K562 (cell line): ENCODE results near the gene FXYD4. TPM values are rescaled to one million over a fixed set of nuclear protein-coding genes. Genes with fewer than 3 reads are reported as not detected.
A peak's percentile ranks its signal among the peaks of the same experiment; 100 is the strongest.

Experiments
- EP300 ChIP-seq: IDR thresholded peaks from 2 replicates; pipeline ENCODE4 v1.6.1; 2012; ENCODE audit warnings: low read length, improper control_type of control experiment
- HIVEP1 ChIP-seq: fragments of 250-450 bp; sonication (Bioruptor Pico); IDR thresholded peaks from 2 replicates; pipeline ENCODE4 v1.4.0; 2020; ENCODE audit warnings: mild to moderate bottlenecking
- POLR2AphosphoS5 ChIP-seq: IDR thresholded peaks from 2 replicates; pipeline ENCODE4 v1.6.1; 2011; ENCODE audit warnings: mild to moderate bottlenecking, low read depth, low read length, moderate library complexity; ENCODE audit not compliant: control insufficient read depth, insufficient read depth
- POLR2G ChIP-seq: fragments of 200-400 bp; formaldehyde crosslinking; IDR thresholded peaks from 2 replicates; pipeline ENCODE4 v1.6.1; 2017; ENCODE audit warnings: low read depth, mild to moderate bottlenecking, antibody characterized with exemption, low read length, moderate library complexity
- PPARD ChIP-seq: fragments of 250-450 bp; sonication (Bioruptor Pico); IDR thresholded peaks from 2 replicates; pipeline ENCODE4 v1.8.0; 2022; ENCODE audit warnings: inconsistent platforms, mild to moderate bottlenecking, moderate library complexity
- STAG1 ChIP-seq: sonication (generic); formaldehyde crosslinking; IDR thresholded peaks from 2 replicates; pipeline ENCODE4 v1.5.0; 2020; ENCODE audit warnings: missing genetic modification reagents, borderline replicate concordance
- TBP ChIP-seq: optimal IDR thresholded peaks from 2 replicates; pipeline ENCODE3; 2011; ENCODE audit warnings: low read depth, low read length, improper control_type of control experiment
- ZNF316 ChIP-seq: fragments of 450-650 bp; IDR thresholded peaks from 2 replicates; pipeline ENCODE4 v1.6.1; 2016
- ZNF431 ChIP-seq: sonication (generic); formaldehyde crosslinking; IDR thresholded peaks from 2 replicates; pipeline ENCODE4 v1.8.0; 2022; ENCODE audit warnings: mild to moderate bottlenecking, missing genetic modification reagents
- ZNF778 ChIP-seq: fragments of 450-650 bp; formaldehyde crosslinking; IDR thresholded peaks from 2 replicates; pipeline ENCODE4 v1.4.0; 2020; ENCODE audit warnings: mild to moderate bottlenecking, moderate library complexity
- polyA plus RNA-seq, 8 experiments: library from polyadenylated mRNA; depleted of rRNA in 4 of 8; stranded (reverse) in 5 of 8; unstranded in 3 of 8; fragments of >200 nt; fragmentation: Nextera tagmentation in 2 of 8; fragmentation: Illumina TruSeq in 1 of 8; extraction: Ambion mirVana in 2 of 8; extraction: Trizol in 1 of 8; gene quantifications; 2 replicates each; pipeline versions ENCODE4 v1.2.1 to v1.2.3, GENCODE V29; 2011 to 2014; ENCODE audit warnings: inconsistent platforms in 1 of 8, missing spikeins in 1 of 8
- total RNA-seq, 7 experiments: library from RNA; depleted of rRNA in 6 of 7; stranded (reverse); fragments of >200 nt in 6 of 7; fragmentation: Illumina TruSeq in 2 of 7; extraction: Trizol in 2 of 7; gene quantifications; 2 replicates each; pipeline versions ENCODE4 v1.2.1 to v1.2.3, GENCODE V29; 2011 to 2021; ENCODE audit warnings: low replicate concordance in 1 of 7
- TF ChIP-seq, protein P1 (sequence below): sonication (generic); formaldehyde crosslinking; IDR thresholded peaks from 2 replicates; pipeline ENCODE4 v1.8.1; 2023; ENCODE audit warnings: mild to moderate bottlenecking, missing genetic modification reagents
- TF ChIP-seq, protein P2 (sequence below), 2 experiments: fragments of 450-650 bp in 1 of 2; sonication (generic) in 1 of 2; formaldehyde crosslinking; conservative IDR thresholded peaks; 2 replicates each; pipeline versions ENCODE4 v1.4.0 to v1.8.1; 2020 to 2022; ENCODE audit warnings: mild to moderate bottlenecking in 1 of 2, missing genetic modification reagents in 1 of 2
- TF ChIP-seq, protein P3 (sequence below): fragments of 250-450 bp; sonication (Bioruptor Pico); IDR thresholded peaks from 2 replicates; pipeline ENCODE4 v1.4.0; 2020
- TF ChIP-seq, protein P4 (sequence below): fragments of 450-650 bp; formaldehyde crosslinking; IDR thresholded peaks from 2 replicates; pipeline ENCODE4 v1.4.0; 2020; ENCODE audit warnings: mild to moderate bottlenecking, moderate library complexity
- TF ChIP-seq, protein P5 (sequence below): IDR thresholded peaks from 2 replicates; pipeline ENCODE4 v1.6.1; 2016; ENCODE audit warnings: missing genetic modification characterization, missing compliant biosample characterization
- TF ChIP-seq, protein P6 (sequence below): fragments of 450-650 bp; conservative IDR thresholded peaks from 2 replicates; pipeline ENCODE4 v1.6.1; 2016; ENCODE audit warnings: missing genetic modification characterization, low read depth, mild to moderate bottlenecking, missing compliant biosample characterization, moderate library complexity

Gene FXYD4
- total and polyA plus RNA-seq, 9 of the 15 experiments (the other 6 are each of a cell fraction or from before 2014, with no cell fraction given) = not detected

DNA sequence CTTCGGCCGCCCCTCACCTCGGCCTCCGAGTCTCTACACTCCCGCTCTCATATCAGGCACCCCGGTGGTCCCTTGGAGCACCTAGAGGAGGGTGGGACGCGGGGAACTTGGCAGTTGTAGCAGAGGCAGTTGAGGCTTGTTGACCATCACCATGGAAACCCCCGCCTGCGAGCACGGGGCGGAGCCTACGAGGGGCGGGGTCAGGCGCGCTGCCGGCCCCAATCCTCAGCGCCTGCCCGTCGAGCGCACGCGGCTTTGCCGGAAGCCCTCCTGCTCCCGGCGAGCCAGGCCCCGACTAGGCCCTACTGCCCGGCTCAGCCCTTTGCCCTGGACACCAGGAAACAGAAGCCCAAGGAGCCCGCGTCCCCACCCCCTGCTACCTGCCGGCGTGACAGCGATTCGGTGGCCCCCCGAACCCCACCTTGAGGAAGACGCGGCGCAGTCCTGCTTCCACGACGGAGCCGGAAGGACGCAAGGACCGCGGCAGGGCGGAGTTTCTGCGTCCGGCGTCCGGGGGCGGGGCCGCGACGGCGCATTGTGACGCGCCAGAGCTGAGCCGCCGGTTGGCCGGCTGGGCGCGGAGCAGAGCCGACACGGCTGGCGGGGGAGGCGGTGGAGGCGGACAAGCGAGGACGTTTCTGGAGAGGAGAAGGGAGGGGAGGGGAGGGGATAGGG, 37.4 kb downstream of the FXYD4 start, which contains the start of gene HNRNPF (continued):
- TF ChIP-seq, protein P1, sequence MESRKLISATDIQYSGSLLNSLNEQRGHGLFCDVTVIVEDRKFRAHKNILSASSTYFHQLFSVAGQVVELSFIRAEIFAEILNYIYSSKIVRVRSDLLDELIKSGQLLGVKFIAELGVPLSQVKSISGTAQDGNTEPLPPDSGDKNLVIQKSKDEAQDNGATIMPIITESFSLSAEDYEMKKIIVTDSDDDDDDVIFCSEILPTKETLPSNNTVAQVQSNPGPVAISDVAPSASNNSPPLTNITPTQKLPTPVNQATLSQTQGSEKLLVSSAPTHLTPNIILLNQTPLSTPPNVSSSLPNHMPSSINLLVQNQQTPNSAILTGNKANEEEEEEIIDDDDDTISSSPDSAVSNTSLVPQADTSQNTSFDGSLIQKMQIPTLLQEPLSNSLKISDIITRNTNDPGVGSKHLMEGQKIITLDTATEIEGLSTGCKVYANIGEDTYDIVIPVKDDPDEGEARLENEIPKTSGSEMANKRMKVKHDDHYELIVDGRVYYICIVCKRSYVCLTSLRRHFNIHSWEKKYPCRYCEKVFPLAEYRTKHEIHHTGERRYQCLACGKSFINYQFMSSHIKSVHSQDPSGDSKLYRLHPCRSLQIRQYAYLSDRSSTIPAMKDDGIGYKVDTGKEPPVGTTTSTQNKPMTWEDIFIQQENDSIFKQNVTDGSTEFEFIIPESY (CRISPR knock-in tag) = no peak
- TF ChIP-seq POLR2AphosphoS5 (peak; percentile 41; the same call in 1 of the 2 replicates), ZNF316 (no peak; the same call in none of the 2 replicates), ZNF778 (CRISPR knock-in tag) (no peak), STAG1 (peak; percentile 63; the same call in 1 of the 2 replicates), HIVEP1 (CRISPR knock-in tag) (peak; percentile 64; the same call in 1 of the 2 replicates), ZNF431 (CRISPR knock-in tag) (no peak; the same call in 1 of the 2 replicates), TBP (peak; percentile 62), EP300 (peak; percentile 37), POLR2G (peak; percentile 95), PPARD (no peak)
- TF ChIP-seq, protein P2, sequence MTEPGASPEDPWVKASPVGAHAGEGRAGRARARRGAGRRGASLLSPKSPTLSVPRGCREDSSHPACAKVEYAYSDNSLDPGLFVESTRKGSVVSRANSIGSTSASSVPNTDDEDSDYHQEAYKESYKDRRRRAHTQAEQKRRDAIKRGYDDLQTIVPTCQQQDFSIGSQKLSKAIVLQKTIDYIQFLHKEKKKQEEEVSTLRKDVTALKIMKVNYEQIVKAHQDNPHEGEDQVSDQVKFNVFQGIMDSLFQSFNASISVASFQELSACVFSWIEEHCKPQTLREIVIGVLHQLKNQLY (CRISPR knock-in tag; conservative IDR thresholded peaks at IDR 0.05) = peak in 1 of 2 experiments; percentile 66; a peak in 1 of 4 replicates
- TF ChIP-seq, protein P3, sequence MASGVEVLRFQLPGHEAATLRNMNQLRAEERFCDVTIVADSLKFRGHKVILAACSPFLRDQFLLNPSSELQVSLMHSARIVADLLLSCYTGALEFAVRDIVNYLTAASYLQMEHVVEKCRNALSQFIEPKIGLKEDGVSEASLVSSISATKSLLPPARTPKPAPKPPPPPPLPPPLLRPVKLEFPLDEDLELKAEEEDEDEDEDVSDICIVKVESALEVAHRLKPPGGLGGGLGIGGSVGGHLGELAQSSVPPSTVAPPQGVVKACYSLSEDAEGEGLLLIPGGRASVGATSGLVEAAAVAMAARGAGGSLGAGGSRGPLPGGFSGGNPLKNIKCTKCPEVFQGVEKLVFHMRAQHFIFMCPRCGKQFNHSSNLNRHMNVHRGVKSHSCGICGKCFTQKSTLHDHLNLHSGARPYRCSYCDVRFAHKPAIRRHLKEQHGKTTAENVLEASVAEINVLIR = peak; percentile 84
- TF ChIP-seq, protein P4, sequence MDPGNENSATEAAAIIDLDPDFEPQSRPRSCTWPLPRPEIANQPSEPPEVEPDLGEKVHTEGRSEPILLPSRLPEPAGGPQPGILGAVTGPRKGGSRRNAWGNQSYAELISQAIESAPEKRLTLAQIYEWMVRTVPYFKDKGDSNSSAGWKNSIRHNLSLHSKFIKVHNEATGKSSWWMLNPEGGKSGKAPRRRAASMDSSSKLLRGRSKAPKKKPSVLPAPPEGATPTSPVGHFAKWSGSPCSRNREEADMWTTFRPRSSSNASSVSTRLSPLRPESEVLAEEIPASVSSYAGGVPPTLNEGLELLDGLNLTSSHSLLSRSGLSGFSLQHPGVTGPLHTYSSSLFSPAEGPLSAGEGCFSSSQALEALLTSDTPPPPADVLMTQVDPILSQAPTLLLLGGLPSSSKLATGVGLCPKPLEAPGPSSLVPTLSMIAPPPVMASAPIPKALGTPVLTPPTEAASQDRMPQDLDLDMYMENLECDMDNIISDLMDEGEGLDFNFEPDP = no peak
- TF ChIP-seq, protein P5, sequence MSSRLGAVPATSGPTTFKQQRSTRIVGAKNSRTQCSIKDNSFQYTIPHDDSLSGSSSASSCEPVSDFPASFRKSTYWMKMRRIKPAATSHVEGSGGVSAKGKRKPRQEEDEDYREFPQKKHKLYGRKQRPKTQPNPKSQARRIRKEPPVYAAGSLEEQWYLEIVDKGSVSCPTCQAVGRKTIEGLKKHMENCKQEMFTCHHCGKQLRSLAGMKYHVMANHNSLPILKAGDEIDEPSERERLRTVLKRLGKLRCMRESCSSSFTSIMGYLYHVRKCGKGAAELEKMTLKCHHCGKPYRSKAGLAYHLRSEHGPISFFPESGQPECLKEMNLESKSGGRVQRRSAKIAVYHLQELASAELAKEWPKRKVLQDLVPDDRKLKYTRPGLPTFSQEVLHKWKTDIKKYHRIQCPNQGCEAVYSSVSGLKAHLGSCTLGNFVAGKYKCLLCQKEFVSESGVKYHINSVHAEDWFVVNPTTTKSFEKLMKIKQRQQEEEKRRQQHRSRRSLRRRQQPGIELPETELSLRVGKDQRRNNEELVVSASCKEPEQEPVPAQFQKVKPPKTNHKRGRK = no peak
- TF ChIP-seq, protein P6, sequence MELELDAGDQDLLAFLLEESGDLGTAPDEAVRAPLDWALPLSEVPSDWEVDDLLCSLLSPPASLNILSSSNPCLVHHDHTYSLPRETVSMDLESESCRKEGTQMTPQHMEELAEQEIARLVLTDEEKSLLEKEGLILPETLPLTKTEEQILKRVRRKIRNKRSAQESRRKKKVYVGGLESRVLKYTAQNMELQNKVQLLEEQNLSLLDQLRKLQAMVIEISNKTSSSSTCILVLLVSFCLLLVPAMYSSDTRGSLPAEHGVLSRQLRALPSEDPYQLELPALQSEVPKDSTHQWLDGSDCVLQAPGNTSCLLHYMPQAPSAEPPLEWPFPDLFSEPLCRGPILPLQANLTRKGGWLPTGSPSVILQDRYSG = peak; percentile 87
